SK-N-SH (cell line): ENCODE results near the gene RBM46. TPM values are rescaled to one million over a fixed set of nuclear protein-coding genes. Genes with fewer than 3 reads are reported as not detected.

Experiments
- CTCF ChIA-PET: fragments of 300-600, 350-600 bp; formaldehyde crosslinking; extraction: SDS; loops from one replicate; lab custom pipeline; 2021; lab: Yijun Ruan, JAX
- POLR2A ChIA-PET: fragments of 350-600 bp; sonication (Branson Sonifier 250); formaldehyde crosslinking; extraction: SDS; loops from one replicate; lab custom pipeline; 2020; ENCODE audit warnings: antibody characterized with exemption, inconsistent platforms; lab: Yijun Ruan, JAX
- DNase-seq: peaks from one replicate; pipeline ENCODE4 v3.0.0; 2012
- H2AFZ ChIP-seq: fragments of 200-600 bp; sonication (generic); 2 replicates; pipeline ENCODE4 v1.8.1; 2016; ENCODE audit warnings: antibody characterized with exemption, mild to moderate bottlenecking, low read depth
- H3F3A ChIP-seq: fragments of 200-600 bp; sonication (generic); replicated peaks from 2 replicates; pipeline ENCODE3; 2016; ENCODE audit warnings: antibody characterized with exemption, mild to moderate bottlenecking; ENCODE audit not compliant: insufficient read depth
- H3K27ac ChIP-seq, 2 experiments: fragments of 200-500 bp in 1 of 2; fragments of 200-600 bp in 1 of 2; sonication (Bioruptor generic) in 1 of 2; sonication (generic), shearing (Covaris generic) in 1 of 2; 2 replicates each; pipeline versions ENCODE4 v1.5.1 to v1.6.1; 2014 to 2016; ENCODE audit warnings: low read depth in 2 of 2, inconsistent platforms in 1 of 2, low read length in 1 of 2, mild to moderate bottlenecking in 1 of 2, mixed read lengths in 1 of 2
- H3K27me3 ChIP-seq: fragments of 200-600 bp; sonication (generic), shearing (Covaris generic); 2 replicates; pipeline ENCODE4 v1.6.1; 2016; ENCODE audit warnings: mixed run types; ENCODE audit not compliant: insufficient read depth
- H3K36me3 ChIP-seq, 2 experiments: fragments of 200-500 bp in 1 of 2; fragments of 200-600 bp in 1 of 2; sonication (Bioruptor generic) in 1 of 2; sonication (generic) in 1 of 2; replicated peaks in 1 of 2; 2 replicates each; pipeline versions ENCODE3 to v1.5.1; 2014 to 2016; ENCODE audit warnings: low read length in 1 of 2, mild to moderate bottlenecking in 1 of 2; ENCODE audit not compliant: insufficient read depth in 2 of 2, control insufficient read depth in 1 of 2
- H3K4me1 ChIP-seq, 2 experiments: fragments of 200-500 bp in 1 of 2; fragments of 200-600 bp in 1 of 2; sonication (Bioruptor generic) in 1 of 2; sonication (generic), shearing (Covaris generic) in 1 of 2; 2 replicates each; pipeline versions ENCODE4 v1.5.1 to v1.6.1; 2014 to 2016; ENCODE audit warnings: low read depth in 1 of 2, low read length in 1 of 2, mixed run types in 1 of 2; ENCODE audit not compliant: insufficient read depth in 2 of 2, control insufficient read depth in 1 of 2
- H3K4me2 ChIP-seq: fragments of 200-600 bp; sonication (generic), shearing (Covaris generic); 2 replicates; pipeline ENCODE4 v1.6.1; 2017; ENCODE audit warnings: mixed run types
- H3K4me3 ChIP-seq, 2 experiments: fragments of 200-500 bp in 1 of 2; fragments of 200-600 bp in 1 of 2; sonication (Bioruptor generic) in 1 of 2; sonication (generic), shearing (Covaris generic) in 1 of 2; 2 replicates each; pipeline versions ENCODE4 v1.5.1 to v1.8.1; 2014 to 2016; ENCODE audit warnings: low read depth in 2 of 2, inconsistent platforms in 1 of 2, low read length in 1 of 2, mild to moderate bottlenecking in 1 of 2, mixed read lengths in 1 of 2, moderate library complexity in 1 of 2
- H3K79me2 ChIP-seq: fragments of 200-600 bp; sonication (generic); 2 replicates; pipeline ENCODE4 v1.8.1; 2017; ENCODE audit warnings: mild to moderate bottlenecking; ENCODE audit not compliant: insufficient read depth
- H3K9ac ChIP-seq: fragments of 200-600 bp; sonication (generic); 2 replicates; pipeline ENCODE4 v1.6.1; 2017; ENCODE audit warnings: mixed run types
- H3K9me2 ChIP-seq: fragments of 200-600 bp; sonication (generic); 2 replicates; pipeline ENCODE4 v1.6.1; 2017; ENCODE audit warnings: mixed run types
- H3K9me3 ChIP-seq: fragments of 200-600 bp; sonication (generic); 2 replicates; pipeline ENCODE4 v1.6.1; 2017; ENCODE audit warnings: mixed run types, mild to moderate bottlenecking, moderate library complexity
- H4K20me1 ChIP-seq: fragments of 200-600 bp; sonication (generic); 2 replicates; pipeline ENCODE4 v1.6.1; 2017; ENCODE audit warnings: mild to moderate bottlenecking, mixed run types; ENCODE audit not compliant: insufficient read depth
- CTCF ChIP-seq: fragments of 200-600 bp; sonication (generic); IDR thresholded peaks from 2 replicates; pipeline ENCODE4 v1.6.1; 2017; ENCODE audit warnings: antibody characterized with exemption, mild to moderate bottlenecking, moderate library complexity
- FOXJ3 ChIP-seq: sonication (generic); formaldehyde crosslinking; IDR thresholded peaks from 2 replicates; pipeline ENCODE4 v1.5.1; 2020; ENCODE audit warnings: mild to moderate bottlenecking, missing genetic modification reagents
- GABPA ChIP-seq: IDR thresholded peaks from 2 replicates; pipeline ENCODE4 v1.4.0; 2012; ENCODE audit warnings: low read depth, mild to moderate bottlenecking
- GATA2 ChIP-seq: sonication (generic); formaldehyde crosslinking; IDR thresholded peaks from 2 replicates; pipeline ENCODE4 v1.5.0; 2020; ENCODE audit warnings: mild to moderate bottlenecking, missing genetic modification reagents
- NFIC ChIP-seq: IDR thresholded peaks from 2 replicates; pipeline ENCODE4 v1.4.0; 2012; ENCODE audit warnings: borderline replicate concordance
- POLR2AphosphoS5 ChIP-seq: IDR thresholded peaks from 2 replicates; pipeline ENCODE4 v1.6.1; 2012; ENCODE audit warnings: low read depth, low read length
- RFX5 ChIP-seq: IDR thresholded peaks from 2 replicates; pipeline ENCODE4 v1.6.1; 2012; ENCODE audit warnings: mild to moderate bottlenecking, improper control_type of control experiment, low read length
- YY1 ChIP-seq: IDR thresholded peaks from 2 replicates; pipeline ENCODE4 v1.4.0; 2012; ENCODE audit warnings: low read depth, mild to moderate bottlenecking
- WGBS: methylation state at CpG from one replicate; pipeline ENCODE4 v1.1.6; 2017; ENCODE audit warnings: low lambda C conversion rate; 5-methylcytosine and 5-hydroxymethylcytosine counted together
- polyA plus RNA-seq, 3 experiments: library from polyadenylated mRNA; depleted of rRNA; stranded (reverse); fragments of >200 nt; gene quantifications; 2 replicates each; pipeline ENCODE4 v1.2.3, GENCODE V29; 2012
- TF ChIP-seq, protein P1 (sequence below): fragments of 150-350 bp; IDR thresholded peaks from 2 replicates; pipeline ENCODE4 v1.6.1; 2016; ENCODE audit warnings: mild to moderate bottlenecking, low read depth, low read length

RBM46 gene
- polyA plus RNA-seq, 1 of the 3 experiments (the other 2 are of a cell fraction), result not detected

DNA sequence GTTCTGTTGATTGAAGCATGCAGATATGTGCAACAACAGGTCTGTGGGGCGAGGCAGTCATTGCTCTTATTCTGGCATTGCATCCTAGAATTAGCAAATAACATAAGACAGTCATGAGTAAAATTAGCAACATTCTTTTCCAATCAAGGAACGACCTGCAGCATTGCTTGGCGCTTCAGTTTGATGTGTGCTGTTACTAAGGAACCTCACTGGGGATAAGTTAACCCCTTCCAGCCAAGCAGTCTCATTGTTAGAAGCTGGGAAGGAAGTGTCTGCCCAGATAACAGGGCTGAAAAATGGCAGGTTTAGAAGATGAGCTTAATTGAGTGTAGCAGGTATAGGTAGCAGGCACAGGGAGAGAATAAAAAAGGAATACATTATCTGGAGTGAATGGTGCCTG, 55.4 kb downstream of the RBM46 start:
- no peak for DNase-seq
- TF ChIP-seq FOXJ3 (no peak), YY1 (no peak), RFX5 (no peak), GABPA (no peak), NFIC (no peak), GATA2 (CRISPR knock-in tag) (no peak), POLR2AphosphoS5 (no peak)
- Histone ChIP-seq H2AFZ (no peak overlapping the region), H3K36me3 (no peaks in the 10 kb centered on the region), H3K27me3 (no peaks in the 10 kb centered on the region), H3K79me2 (no peaks in the 10 kb centered on the region), H3K27ac (no peak overlapping the region), H3K4me2 (no peak overlapping the region), H3K9me3 (no peaks in the 10 kb centered on the region), H4K20me1 (no peaks in the 10 kb centered on the region), H3K9ac (no peak overlapping the region), H3K4me1 (no peaks in the 10 kb centered on the region), H3K4me3 (no peak overlapping the region), H3K9me2 (no peaks in the 10 kb centered on the region), H3F3A (no peaks in the 10 kb centered on the region)
- CTCF ChIA-PET, result no interaction called here
- 13% methylated on average over 3 of the region's 3 CpGs for WGBS
- POLR2A ChIA-PET, result no interaction called here

DNA sequence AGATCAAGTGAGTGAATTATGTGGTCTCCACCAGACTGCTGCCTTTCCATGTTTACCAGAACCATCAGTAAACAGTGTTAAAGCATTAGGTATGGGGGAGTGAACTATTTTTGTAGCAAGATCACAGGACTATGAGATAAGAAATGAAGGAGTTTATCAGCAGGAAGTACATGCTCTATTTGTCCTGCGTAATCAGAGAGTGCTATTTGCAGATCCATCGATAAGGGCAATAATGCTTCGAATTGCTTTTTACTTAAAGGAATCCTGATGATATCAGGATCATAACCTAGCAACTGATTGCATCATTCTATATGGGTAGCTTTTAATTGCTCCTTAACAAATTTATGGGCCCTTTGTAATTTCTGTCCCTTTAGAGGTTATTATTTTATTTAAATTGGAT, 57.1 kb downstream of the RBM46 start:
- Histone ChIP-seq H3K27ac (no peak overlapping the region), H3K36me3 (no peaks in the 10 kb centered on the region), H4K20me1 (no peaks in the 10 kb centered on the region), H3K4me3 (no peak overlapping the region), H3K4me2 (no peak overlapping the region), H2AFZ (no peak overlapping the region), H3K27me3 (no peaks in the 10 kb centered on the region), H3K79me2 (no peaks in the 10 kb centered on the region), H3K9me2 (no peaks in the 10 kb centered on the region), H3K9ac (no peak overlapping the region), H3K4me1 (no peaks in the 10 kb centered on the region), H3F3A (no peaks in the 10 kb centered on the region), H3K9me3 (no peaks in the 10 kb centered on the region)
- peak; percentile 1 for DNase-seq
- WGBS, result 52% methylated on average over 3 of the region's 3 CpGs
- ChIA-PET POLR2A (no interaction called here), CTCF (interaction anchor here (1.2 to 2.5 kb wide), 2 partner anchors 12 to 31 kb away, joined by 4 to 7 read pairs; no protein-coding TSS in a partner anchor)
- TF ChIP-seq, protein P1, sequence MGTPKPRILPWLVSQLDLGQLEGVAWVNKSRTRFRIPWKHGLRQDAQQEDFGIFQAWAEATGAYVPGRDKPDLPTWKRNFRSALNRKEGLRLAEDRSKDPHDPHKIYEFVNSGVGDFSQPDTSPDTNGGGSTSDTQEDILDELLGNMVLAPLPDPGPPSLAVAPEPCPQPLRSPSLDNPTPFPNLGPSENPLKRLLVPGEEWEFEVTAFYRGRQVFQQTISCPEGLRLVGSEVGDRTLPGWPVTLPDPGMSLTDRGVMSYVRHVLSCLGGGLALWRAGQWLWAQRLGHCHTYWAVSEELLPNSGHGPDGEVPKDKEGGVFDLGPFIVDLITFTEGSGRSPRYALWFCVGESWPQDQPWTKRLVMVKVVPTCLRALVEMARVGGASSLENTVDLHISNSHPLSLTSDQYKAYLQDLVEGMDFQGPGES, result no peak
- TF ChIP-seq GATA2 (CRISPR knock-in tag) (peak; percentile 47; the same call in 1 of the 2 replicates), CTCF (no peak), RFX5 (peak; percentile 30; the same call in 1 of the 2 replicates)
